GM15510 (cell line): ENCODE data around the gene ISX.

Experiments used
- POLR2A ChIP-seq: IDR thresholded peaks from 3 replicates; pipeline ENCODE4 v1.6.1; 2011; ENCODE audit warnings: borderline replicate concordance; ENCODE audit not compliant: insufficient read length; ENCODE audit errors: extremely low read depth

The ISX gene

GRCh38 chr22:35065796-35066218 lies at the start of gene ISX:
ISX (plus strand) TSS chr22:35066158; CDS start chr22:35067088, 930 bp downstream.
- no peak for TF ChIP-seq POLR2A

DNA sequence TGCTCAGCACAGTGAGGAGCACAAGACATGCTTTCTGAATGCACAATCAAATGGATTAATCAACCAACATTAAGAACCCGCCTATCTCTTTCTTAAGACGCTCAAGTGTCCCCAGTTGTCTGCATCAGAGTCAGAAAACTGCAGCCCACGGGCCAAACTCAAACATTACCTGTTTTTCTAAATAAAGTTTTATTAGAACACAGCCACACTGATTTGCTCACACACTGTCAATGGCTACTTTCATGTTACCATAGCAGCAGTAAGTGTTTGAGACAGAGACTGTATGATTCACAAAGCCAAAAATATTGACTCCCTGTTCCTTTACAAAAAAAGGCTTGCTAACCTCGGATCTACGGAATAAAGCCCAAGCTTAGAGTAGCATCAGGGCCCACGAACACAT lies 49.0 kb upstream of the ISX start:
- TF ChIP-seq POLR2A = no peak

DNA sequence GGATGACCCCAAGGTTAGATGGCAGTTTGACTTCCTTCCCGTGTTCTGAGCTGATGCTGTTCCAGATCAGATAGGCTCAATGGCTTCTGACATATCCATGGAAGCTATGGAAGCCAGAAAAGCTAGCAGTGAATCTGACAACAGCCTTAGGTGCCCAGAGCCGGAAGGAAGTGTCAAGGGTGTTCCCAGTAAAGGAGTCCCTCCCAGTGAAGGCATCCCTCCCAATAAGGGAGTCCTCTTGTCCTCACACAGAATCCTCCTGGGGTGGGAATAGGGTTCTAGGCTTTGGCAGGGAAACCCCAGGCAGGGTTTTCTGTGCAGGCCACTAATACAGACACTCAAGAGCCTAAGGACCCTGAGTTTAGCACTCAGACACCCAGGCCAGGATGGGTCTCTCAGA lies 47.0 kb upstream of the ISX start:
- TF ChIP-seq POLR2A = no peak

GRCh38 chr22:35020517-35020916 lies 45.4 kb upstream of the ISX start:
- TF ChIP-seq POLR2A = no peak

- TF ChIP-seq POLR2A = no peak
These were observed 44.8 kb upstream of the ISX start for GRCh38 chr22:35021161-35021560.

- no peak for TF ChIP-seq POLR2A
These were observed 43.7 kb upstream of the ISX start for GRCh38 chr22:35022291-35022690.

GRCh38 chr22:35023692-35024363 lies 42.1 kb upstream of the ISX start:
- TF ChIP-seq POLR2A = no peak

DNA sequence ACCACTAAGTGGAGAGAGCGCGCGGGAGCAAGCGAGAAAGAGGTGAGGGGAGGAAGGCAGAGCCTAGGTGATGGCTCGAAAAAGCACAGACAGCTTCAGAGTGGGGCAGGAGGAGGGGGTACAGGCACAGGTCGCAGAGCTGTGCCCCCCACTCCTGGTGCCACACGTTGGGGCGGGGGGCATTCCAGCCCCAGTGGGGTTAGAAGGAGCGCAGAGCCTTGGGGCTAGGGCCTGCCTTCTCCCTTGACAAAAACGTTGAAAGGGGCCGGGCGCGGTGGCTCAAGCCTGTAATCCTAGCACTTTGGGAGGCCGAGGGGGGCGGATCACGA lies 41.6 kb upstream of the ISX start:
- no peak for TF ChIP-seq POLR2A

DNA sequence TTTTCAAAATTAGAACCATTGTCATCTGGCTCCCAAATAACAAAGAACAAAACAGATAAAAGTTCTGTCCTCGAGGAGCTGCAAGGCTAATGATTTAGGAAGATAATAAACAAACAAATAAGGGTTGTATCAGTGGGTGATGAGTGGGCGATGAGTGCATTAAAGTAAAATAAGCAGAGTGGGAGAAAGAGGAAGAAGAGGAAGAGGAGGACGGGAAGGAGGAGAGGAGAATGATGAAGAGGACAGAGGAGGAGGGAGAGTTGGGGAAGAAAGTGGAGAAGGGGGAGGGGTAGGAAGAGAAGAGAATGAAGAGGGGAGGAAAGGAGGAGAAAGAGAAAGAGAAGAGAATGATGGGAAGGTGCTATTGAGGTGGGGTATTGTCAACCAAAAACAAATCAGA lies 33.4 kb upstream of the ISX start:
- no peak for TF ChIP-seq POLR2A

- no peak for TF ChIP-seq POLR2A
These were observed 32.2 kb upstream of the ISX start for GRCh38 chr22:35033635-35034296.

GRCh38 chr22:35034963-35035362 lies 31.0 kb upstream of the ISX start:
- no peak for TF ChIP-seq POLR2A

DNA sequence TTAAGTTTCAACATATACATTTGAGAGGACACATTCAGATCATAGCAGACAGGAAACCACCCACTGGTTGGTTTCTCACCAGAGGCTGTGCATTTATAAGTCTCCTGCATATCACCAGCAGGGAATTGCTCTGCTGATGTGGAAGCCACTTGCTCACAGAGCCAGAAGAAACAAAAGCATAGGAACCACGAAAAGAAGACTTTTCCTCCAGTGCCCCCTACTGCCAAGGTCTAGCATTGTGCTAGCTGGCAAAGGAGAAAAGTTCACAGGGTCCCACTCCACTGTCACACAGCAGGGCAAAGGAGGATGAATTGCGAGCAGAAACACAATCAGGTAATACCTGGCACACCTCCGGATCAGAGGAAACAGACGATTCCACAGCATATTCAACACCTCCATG lies 28.9 kb upstream of the ISX start:
- no peak for TF ChIP-seq POLR2A

- no peak for TF ChIP-seq POLR2A
These were observed 26.3 kb upstream of the ISX start for GRCh38 chr22:35039625-35040024.

DNA sequence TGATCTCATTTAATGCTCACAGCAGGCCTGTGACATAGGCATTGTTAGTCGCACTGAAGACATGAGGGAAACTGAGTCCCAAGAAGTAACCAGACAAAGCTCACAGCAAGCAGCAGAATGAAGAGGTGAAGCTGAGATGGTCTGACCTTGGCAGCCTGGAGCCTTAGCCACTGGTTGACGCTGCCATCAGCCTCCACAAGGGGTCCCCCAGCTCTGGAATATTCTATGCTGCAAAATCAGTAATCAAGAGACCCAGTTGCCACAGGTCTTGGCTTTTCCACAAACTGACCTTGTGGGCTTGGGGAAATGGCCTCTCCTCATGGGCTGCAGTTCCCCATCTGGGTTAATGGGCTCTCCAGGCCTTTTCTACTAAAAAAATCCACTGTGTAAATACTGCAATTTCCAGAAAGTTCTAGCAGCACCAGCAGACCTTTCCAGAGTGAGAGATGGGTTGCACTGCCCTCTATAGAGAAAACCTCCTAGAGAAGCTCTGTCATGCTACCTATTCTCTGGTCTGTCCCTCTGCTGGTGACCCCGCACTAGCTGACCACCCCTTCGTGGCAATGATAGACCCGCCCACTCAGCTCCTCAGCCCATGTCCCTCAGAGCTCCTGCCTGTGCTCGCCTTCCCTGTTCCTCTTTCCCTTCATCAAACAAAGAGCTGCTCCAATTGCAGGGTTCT lies 22.6 kb upstream of the ISX start:
- no peak for TF ChIP-seq POLR2A

- no peak for TF ChIP-seq POLR2A
These were observed 22.0 kb upstream of the ISX start for GRCh38 chr22:35043934-35044319.

- TF ChIP-seq POLR2A = no peak
These were observed 21.2 kb upstream of the ISX start for GRCh38 chr22:35044607-35045390.

DNA sequence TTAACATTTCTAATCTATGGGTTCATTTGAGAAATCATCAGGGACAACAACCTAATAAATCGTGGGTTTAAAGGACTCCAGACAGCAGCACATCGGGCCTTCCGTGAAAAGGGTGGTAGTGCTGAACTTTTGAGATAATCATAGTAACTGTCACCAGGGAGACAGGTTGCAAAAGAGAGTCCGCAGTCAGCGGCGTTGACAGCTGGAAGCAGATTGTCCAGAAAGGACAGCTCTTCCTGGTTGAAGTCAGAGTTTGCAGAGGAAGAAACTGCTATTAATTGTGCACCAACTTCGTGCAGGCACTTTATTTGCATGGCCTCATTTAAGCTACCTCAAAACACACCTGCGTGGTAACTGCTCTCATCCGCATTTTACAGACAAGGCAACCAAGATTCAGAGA lies 20.5 kb upstream of the ISX start:
- no peak for TF ChIP-seq POLR2A
